WERI-Rb-1 (cell line): ENCODE results near the gene NPIPA5.
A peak's percentile ranks its signal among the peaks of the same experiment; 100 is the strongest.
"Not testable (repeated sequence)": the region's sequence is repeated elsewhere in the genome, so short reads cannot be mapped to it uniquely, and the experiment has no call there.

ENCODE experiments used
- DNase-seq: peaks from one replicate; pipeline ENCODE4 v3.0.0-alpha.2; 2020
- H3K27ac ChIP-seq: fragments of 250-450 bp; sonication (Bioruptor Pico); 2 replicates; pipeline ENCODE4 v1.5.1; 2020; ENCODE audit warnings: mild to moderate bottlenecking, moderate library complexity
- H3K27me3 ChIP-seq: fragments of 250-450 bp; sonication (Bioruptor Pico); 2 replicates; pipeline ENCODE4 v1.5.1; 2021; ENCODE audit warnings: mild to moderate bottlenecking, low read depth, moderate library complexity; ENCODE audit not compliant: insufficient read depth, severe bottlenecking
- H3K36me3 ChIP-seq: fragments of 250-450 bp; sonication (Bioruptor Pico); 2 replicates; pipeline ENCODE4 v1.5.1; 2020; ENCODE audit warnings: mild to moderate bottlenecking, moderate library complexity
- H3K4me3 ChIP-seq: 2 replicates; pipeline ENCODE4 v1.5.1; 2011; ENCODE audit warnings: low read depth, mild to moderate bottlenecking, control low read depth, low read length
- H3K9me3 ChIP-seq: fragments of 250-450 bp; sonication (Bioruptor Pico); 2 replicates; pipeline ENCODE4 v1.5.1; 2021; ENCODE audit warnings: mild to moderate bottlenecking, moderate library complexity; ENCODE audit not compliant: severe bottlenecking
- CTCF ChIP-seq: IDR thresholded peaks from 2 replicates; pipeline ENCODE4 v1.5.1; 2011; ENCODE audit warnings: low read depth, mild to moderate bottlenecking, control low read depth, inconsistent platforms, low read length

Gene NPIPA5

GRCh38 chr16:15378194-15378593 is at the start of gene NPIPA5:
TSS of gene NPIPA5 (minus strand) at chr16:15378294. CDS start at chr16:15378294, 0 bp downstream.
- H3K9me3 ChIP-seq, H3K27me3 ChIP-seq, DNase-seq, H3K4me3 ChIP-seq, H3K27ac ChIP-seq, H3K36me3 ChIP-seq: not testable (repeated sequence)

- peak overlapping the region; percentile 34 for H3K4me3 ChIP-seq
- no peak overlapping the region for H3K27ac ChIP-seq
- no peaks in the 10 kb centered on the region for H3K9me3 ChIP-seq
- TF ChIP-seq CTCF, result peak; percentile 69
- peak; percentile 80 for DNase-seq
- no peaks in the 10 kb centered on the region for H3K27me3 ChIP-seq
- H3K36me3 ChIP-seq, result no peaks in the 10 kb centered on the region
Observed at GRCh38 chr16:15427648-15428239, 49.6 kb upstream of the NPIPA5 start.

GRCh38 chr16:15426796-15427195 is 48.7 kb upstream of the NPIPA5 start:
- no peaks in the 10 kb centered on the region for H3K27me3 ChIP-seq
- no peak for TF ChIP-seq CTCF
- no peaks in the 10 kb centered on the region for H3K36me3 ChIP-seq
- no peaks in the 10 kb centered on the region for H3K9me3 ChIP-seq
- H3K4me3 ChIP-seq, result no peak overlapping the region
- DNase-seq, result no peak
- no peak overlapping the region for H3K27ac ChIP-seq

GRCh38 chr16:15425861-15426260 is 47.8 kb upstream of the NPIPA5 start:
- DNase-seq, result no peak
- no peaks in the 10 kb centered on the region for H3K27me3 ChIP-seq
- H3K9me3 ChIP-seq, result no peaks in the 10 kb centered on the region
- no peak overlapping the region for H3K4me3 ChIP-seq
- H3K27ac ChIP-seq, result no peak overlapping the region
- TF ChIP-seq CTCF, result no peak
- no peaks in the 10 kb centered on the region for H3K36me3 ChIP-seq

GRCh38 chr16:15422222-15422621 is 44.1 kb upstream of the NPIPA5 start:
- no peak for TF ChIP-seq CTCF
- Histone ChIP-seq H3K4me3 (no peak overlapping the region), H3K9me3 (no peaks in the 10 kb centered on the region), H3K36me3 (no peaks in the 10 kb centered on the region), H3K27ac (no peak overlapping the region), H3K27me3 (no peaks in the 10 kb centered on the region)
- DNase-seq, result no peak

GRCh38 chr16:15421696-15422095 is 43.6 kb upstream of the NPIPA5 start:
- DNase-seq, H3K9me3 ChIP-seq, H3K4me3 ChIP-seq, H3K36me3 ChIP-seq, H3K27ac ChIP-seq, H3K27me3 ChIP-seq: not testable (repeated sequence)

GRCh38 chr16:15418206-15418605 is 40.1 kb upstream of the NPIPA5 start:
- no peak for DNase-seq
- TF ChIP-seq CTCF, result no peak
- Histone ChIP-seq H3K9me3 (no peaks in the 10 kb centered on the region), H3K27me3 (no peaks in the 10 kb centered on the region), H3K27ac (no peak overlapping the region), H3K36me3 (no peaks in the 10 kb centered on the region), H3K4me3 (no peak overlapping the region)
